Cortex of kidney (tissue), 1 donor: ENCODE results near the gene MSANTD2.

Experiments
- DNase-seq: peaks from one replicate; lab custom pipeline; 2025; lab: John Stamatoyannopoulos, UW

Gene MSANTD2

GRCh38 chr11:124753205-124753604 lies 47.0 kb downstream of the MSANTD2 start:
- no peak for DNase-seq

- no peak for DNase-seq
These were observed 47.6 kb downstream of the MSANTD2 start for GRCh38 chr11:124752471-124753102.

GRCh38 chr11:124751741-124752470 lies 48.3 kb downstream of the MSANTD2 start, which contains the start of gene VSIG2:
Gene VSIG2, minus strand, starts transcription at chr11:124752255. Its CDS starts 118 bp downstream, at chr11:124752137.
- no peak for DNase-seq

GRCh38 chr11:124751391-124751740 lies 48.8 kb downstream of the MSANTD2 start:
- DNase-seq = no peak

GRCh38 chr11:124749912-124750311 lies 50.3 kb downstream of the MSANTD2 start:
- DNase-seq = no peak

GRCh38 chr11:124748481-124749343 lies 51.5 kb downstream of the MSANTD2 start:
- no peak for DNase-seq

GRCh38 chr11:124748100-124748418 lies 52.1 kb downstream of the MSANTD2 start:
- DNase-seq = no peak

GRCh38 chr11:124747406-124748099 lies 52.7 kb downstream of the MSANTD2 start:
- DNase-seq = no peak

GRCh38 chr11:124746621-124747243 lies 53.5 kb downstream of the MSANTD2 start:
- no peak for DNase-seq

GRCh38 chr11:124745835-124746620 lies 54.2 kb downstream of the MSANTD2 start:
- no peak for DNase-seq

GRCh38 chr11:124745270-124745834 lies 54.9 kb downstream of the MSANTD2 start:
- no peak for DNase-seq

GRCh38 chr11:124743050-124743449 lies 57.2 kb downstream of the MSANTD2 start:
- no peak for DNase-seq

- DNase-seq = no peak
These were observed 57.7 kb downstream of the MSANTD2 start for GRCh38 chr11:124742555-124742954.

- DNase-seq = no peak
These were observed 59.8 kb downstream of the MSANTD2 start for GRCh38 chr11:124740277-124740882.

GRCh38 chr11:124739479-124740276 lies 60.5 kb downstream of the MSANTD2 start, which contains the start of gene NRGN:
Gene NRGN, plus strand, starts transcription at chr11:124739942. Its CDS starts 143 bp downstream, at chr11:124740085.
- no peak for DNase-seq

GRCh38 chr11:124738713-124739478 lies 61.3 kb downstream of the MSANTD2 start:
- no peak for DNase-seq

GRCh38 chr11:124737638-124738305 lies 62.4 kb downstream of the MSANTD2 start:
- no peak for DNase-seq

- no peak for DNase-seq
These were observed 63.5 kb downstream of the MSANTD2 start for GRCh38 chr11:124736736-124737135.
